Measurements from ENCODE around the gene FAM83F. TPM values are rescaled to one million over a fixed set of nuclear protein-coding genes. Genes with fewer than 3 reads are reported as not detected.

Gene FAM83F
- polyA plus RNA-seq, 1 donor = 10.7 TPM

DNA sequence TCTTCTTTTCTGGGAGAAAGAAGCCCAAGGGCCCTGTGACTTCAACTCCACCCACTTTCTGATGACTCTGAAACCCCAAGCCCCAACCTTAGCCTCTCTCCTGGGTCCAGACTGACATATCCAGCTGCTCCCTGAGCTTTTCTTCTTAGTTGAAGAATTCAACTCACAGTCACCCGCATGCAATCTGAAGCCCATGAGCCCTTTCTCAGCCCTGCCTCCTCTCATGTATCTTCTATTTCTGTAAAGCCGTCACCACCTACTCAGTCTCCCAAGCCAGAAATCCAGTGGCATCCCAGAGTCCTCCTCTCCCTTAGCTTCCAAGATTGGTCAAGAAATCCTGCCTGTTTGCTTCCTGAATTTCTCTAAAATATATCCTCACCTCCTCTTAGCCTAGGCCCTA is 41.7 kb upstream of the FAM83F start:
- H3K27me3 ChIP-seq (ENCODE audit: control insufficient read depth, insufficient read depth, low read length) = no peaks in the 10 kb centered on the region

DNA sequence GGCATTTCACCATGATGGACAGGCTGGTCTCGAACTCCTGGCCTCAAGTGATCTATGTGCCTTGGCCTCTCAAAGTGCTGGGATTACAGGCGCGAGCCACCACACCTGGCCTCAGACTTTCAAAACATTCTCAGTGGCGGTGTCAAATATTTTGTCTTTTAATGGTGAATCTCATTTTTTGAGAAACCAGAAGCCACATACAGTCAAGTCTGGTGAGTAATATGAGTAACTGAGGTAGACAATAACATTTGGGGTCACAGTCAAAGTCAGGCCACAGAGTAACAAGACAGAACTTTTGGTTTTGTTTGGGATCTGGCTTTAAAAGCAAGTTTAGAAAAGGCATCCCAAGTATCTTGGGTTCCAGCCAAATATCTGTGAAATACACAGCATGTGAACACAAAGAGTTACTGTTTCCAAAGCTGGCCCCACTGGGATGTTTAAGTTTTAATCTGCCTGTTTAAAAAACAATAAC is 40.1 kb upstream of the FAM83F start:
- Histone ChIP-seq H3K27me3 (ENCODE audit: control insufficient read depth, insufficient read depth, low read length) (no peaks in the 10 kb centered on the region), H3K9me3 (ENCODE audit: control insufficient read depth, low read depth, low read length) (no peaks in the 10 kb centered on the region), H3K4me3 (ENCODE audit: low read length) (no peak overlapping the region), H3K4me1 (ENCODE audit: control insufficient read depth, insufficient read depth, low read length) (peaks cover 13% of the 10 kb centered on the region), H3K27ac (ENCODE audit: low read length) (no peak overlapping the region), H3K36me3 (ENCODE audit: control insufficient read depth, insufficient read depth, low read length) (no peaks in the 10 kb centered on the region)
- WGBS (ENCODE audit: insufficient coverage, low lambda C conversion rate) = no CpG with 5 or more reads among the region's 4 CpGs
- no peak for DNase-seq

More for the DNA sequence above, 41.7 kb upstream of the FAM83F start:
- Histone ChIP-seq H3K4me3 (ENCODE audit: low read length) (no peak overlapping the region), H3K36me3 (ENCODE audit: control insufficient read depth, insufficient read depth, low read length) (no peaks in the 10 kb centered on the region), H3K4me1 (ENCODE audit: control insufficient read depth, insufficient read depth, low read length) (no peaks in the 10 kb centered on the region), H3K27ac (ENCODE audit: low read length) (no peak overlapping the region), H3K9me3 (ENCODE audit: control insufficient read depth, low read depth, low read length) (no peaks in the 10 kb centered on the region)
- DNase-seq = no peak
- no CpG with 5 or more reads among the region's 2 CpGs for WGBS (ENCODE audit: insufficient coverage, low lambda C conversion rate)

DNA sequence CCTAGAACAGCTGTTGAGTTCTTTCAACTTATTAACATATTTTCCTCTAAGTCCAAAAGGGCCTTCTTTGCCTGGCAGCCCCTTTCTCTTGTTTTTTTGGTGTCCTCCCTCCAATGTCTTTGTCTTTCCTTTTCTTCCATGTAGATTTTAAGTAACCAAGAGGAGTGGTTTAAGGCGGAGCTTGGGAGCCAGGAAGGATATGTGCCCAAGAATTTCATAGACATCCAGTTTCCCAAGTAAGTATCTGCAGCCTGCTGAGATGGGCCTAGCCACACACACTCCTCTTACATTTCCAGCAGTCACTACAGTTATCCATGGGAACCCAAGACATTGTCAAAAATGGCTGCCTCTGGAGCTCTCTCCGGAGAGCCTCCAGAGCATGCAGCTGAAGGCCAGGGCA is 39.1 kb upstream of the FAM83F start:
- Histone ChIP-seq H3K27ac (ENCODE audit: low read length) (no peak overlapping the region), H3K4me1 (ENCODE audit: control insufficient read depth, insufficient read depth, low read length) (peaks cover 15% of the 10 kb centered on the region), H3K27me3 (ENCODE audit: control insufficient read depth, insufficient read depth, low read length) (no peaks in the 10 kb centered on the region), H3K36me3 (ENCODE audit: control insufficient read depth, insufficient read depth, low read length) (no peaks in the 10 kb centered on the region), H3K9me3 (ENCODE audit: control insufficient read depth, low read depth, low read length) (no peaks in the 10 kb centered on the region), H3K4me3 (ENCODE audit: low read length) (no peak overlapping the region)
- no peak for DNase-seq
- WGBS (ENCODE audit: insufficient coverage, low lambda C conversion rate) = no CpG with 5 or more reads among the region's 2 CpGs

DNA sequence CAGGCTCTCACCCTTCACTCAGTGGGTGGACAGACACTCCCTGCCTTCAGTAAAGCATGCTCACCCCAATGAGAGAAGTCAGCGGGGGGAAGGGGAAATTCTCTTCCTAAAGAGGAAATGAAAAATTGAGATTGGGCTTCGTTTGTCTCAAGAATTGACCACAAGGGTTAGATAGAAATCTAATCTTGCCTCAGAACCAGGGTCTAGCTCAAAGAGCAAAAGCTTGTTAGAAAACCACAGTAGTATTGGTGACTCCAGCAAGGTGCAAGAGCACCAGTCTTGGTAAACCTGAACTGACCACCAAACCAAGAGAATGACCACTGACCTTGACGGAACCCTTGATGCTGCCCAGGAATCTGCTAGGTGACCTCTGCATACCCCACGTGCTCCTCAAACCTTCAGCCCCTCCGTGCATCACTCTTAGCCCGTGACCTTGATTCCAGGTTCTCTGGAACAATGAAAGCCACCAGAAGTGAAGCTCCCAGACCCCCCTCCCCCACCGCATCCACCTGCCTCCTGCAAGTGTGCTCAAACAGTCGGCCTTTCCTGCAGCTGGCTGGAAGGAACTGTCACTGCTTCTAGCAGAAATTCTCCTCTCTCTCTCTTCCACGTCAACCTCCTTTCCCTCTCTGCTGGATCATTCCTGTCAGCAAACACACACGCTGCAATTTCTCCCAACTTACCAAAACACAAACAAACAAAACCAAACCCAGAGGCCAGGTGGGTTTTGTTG is 37.7 kb upstream of the FAM83F start:
- 100% methylated on average over 1 of the region's 10 CpGs for WGBS (ENCODE audit: insufficient coverage, low lambda C conversion rate)
- DNase-seq = no peak
- H3K36me3 ChIP-seq (ENCODE audit: control insufficient read depth, insufficient read depth, low read length) = no peaks in the 10 kb centered on the region
- H3K9me3 ChIP-seq (ENCODE audit: control insufficient read depth, low read depth, low read length) = no peaks in the 10 kb centered on the region
- H3K27ac ChIP-seq (ENCODE audit: low read length) = no peak overlapping the region
- no peak overlapping the region for H3K4me3 ChIP-seq (ENCODE audit: low read length)
- peaks cover 15% of the 10 kb centered on the region for H3K4me1 ChIP-seq (ENCODE audit: control insufficient read depth, insufficient read depth, low read length)
- no peaks in the 10 kb centered on the region for H3K27me3 ChIP-seq (ENCODE audit: control insufficient read depth, insufficient read depth, low read length)

DNA sequence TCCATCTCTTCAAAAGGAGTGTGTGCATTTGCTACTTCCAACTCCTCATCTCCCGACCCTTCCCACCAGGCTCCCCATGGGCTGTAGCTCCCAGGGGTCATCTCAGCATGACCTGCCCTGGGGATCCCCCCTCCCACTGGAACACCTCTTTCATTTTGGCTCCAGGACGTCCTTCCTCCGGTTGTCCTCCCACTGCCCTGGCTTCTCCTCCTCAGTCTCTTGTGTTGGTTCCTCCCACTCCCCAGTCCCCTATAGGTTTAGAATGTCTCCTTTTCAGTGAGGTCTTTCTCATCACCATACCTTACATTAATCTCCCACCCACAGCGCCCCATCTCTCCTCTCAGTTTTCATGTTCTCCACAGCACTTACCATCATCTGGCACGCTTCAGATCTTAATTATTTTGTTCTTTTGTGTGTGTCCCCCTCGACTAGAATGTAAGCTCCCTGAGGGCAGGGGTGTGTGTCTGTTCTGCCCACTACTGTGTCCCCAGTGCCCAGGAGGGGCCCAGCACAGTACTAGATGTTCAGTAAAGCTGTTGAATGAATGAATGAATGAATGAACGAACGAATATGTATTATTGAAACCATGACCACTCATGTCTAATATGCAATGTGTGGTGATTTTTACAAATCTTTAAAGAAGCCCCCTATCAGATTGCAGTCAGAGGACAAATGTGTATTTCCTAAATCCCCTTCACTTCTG is 36.6 kb upstream of the FAM83F start:
- DNase-seq = no peak
- no peak overlapping the region for H3K27ac ChIP-seq (ENCODE audit: low read length)
- no peaks in the 10 kb centered on the region for H3K36me3 ChIP-seq (ENCODE audit: control insufficient read depth, insufficient read depth, low read length)
- 95% methylated on average over 2 of the region's 8 CpGs for WGBS (ENCODE audit: insufficient coverage, low lambda C conversion rate)
- no peaks in the 10 kb centered on the region for H3K9me3 ChIP-seq (ENCODE audit: control insufficient read depth, low read depth, low read length)
- H3K4me1 ChIP-seq (ENCODE audit: control insufficient read depth, insufficient read depth, low read length) = peaks cover 15% of the 10 kb centered on the region
- no peak overlapping the region for H3K4me3 ChIP-seq (ENCODE audit: low read length)
- no peaks in the 10 kb centered on the region for H3K27me3 ChIP-seq (ENCODE audit: control insufficient read depth, insufficient read depth, low read length)

DNA sequence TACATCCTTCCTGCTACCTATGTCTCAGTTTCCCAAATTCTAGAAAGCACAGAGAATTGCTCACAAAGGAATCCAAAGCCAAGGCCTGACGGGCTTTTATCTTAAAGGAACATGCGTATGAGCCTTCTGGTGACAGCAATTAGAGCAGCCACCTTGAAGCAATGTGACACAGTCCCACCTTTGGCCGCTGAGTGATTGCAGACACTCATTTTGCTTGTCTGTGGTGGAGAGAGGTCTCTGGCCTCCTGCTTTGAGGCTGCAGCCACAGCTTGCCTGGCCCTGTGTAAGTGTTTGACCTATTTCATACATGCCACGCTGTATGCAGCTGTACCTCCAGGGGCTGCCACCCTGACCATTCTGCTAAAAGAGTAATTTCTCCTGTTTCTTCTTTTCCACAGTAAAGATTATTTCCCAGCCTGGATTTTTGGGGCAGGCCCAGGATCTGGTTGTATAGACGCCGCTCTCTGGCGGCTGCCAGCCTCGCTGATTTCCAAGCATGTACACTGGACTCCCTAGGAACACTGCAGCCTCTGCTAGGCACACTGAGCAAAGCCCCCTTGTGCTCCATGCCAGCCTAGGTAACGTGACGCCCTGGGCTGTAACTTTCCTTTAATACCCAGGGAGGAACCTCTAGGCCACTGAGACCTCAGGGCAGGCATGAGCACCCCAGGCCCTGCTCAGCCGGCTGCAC is 35.7 kb upstream of the FAM83F start:
- H3K4me1 ChIP-seq (ENCODE audit: control insufficient read depth, insufficient read depth, low read length) = peaks cover 15% of the 10 kb centered on the region

DNA sequence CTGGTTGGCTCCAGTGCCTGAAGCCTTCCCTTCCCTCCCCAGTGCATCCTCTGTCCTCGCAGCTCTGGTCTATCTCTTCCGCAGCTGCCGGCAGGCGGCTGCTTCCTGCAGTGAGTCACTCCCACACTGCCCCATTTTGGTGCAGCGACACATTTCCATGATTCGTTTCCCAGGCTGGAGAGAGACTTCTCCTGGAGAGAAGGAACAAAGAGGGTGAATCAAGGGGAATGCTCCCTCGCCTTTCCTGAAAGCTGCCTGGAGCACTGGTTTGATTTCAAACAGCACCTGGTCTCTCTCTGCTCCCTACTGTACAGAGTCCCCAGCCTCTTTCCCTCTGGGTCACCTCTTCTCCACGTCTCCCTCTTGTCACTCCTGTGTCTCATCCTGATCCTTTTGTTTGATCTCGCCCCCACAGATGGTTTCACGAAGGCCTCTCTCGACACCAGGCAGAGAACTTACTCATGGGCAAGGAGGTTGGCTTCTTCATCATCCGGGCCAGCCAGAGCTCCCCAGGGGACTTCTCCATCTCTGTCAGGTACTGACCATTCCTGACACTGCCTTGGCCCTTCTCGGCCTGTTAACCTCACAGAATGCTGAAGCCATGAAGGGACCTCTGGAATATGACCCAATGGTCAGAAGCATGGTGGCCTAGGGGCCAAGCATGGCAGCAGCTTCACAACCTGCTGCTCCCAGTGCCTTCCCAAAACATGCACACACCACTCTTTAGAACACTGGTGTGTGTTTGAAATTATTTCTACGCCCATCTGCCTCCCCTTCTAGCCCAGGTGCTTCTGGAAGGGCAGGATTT is 34.9 kb upstream of the FAM83F start, which contains the start of gene TMA7B:
Gene TMA7B, plus strand, starts transcription at position 758 of the 808 bp plus-strand sequence. CDS start 3,978 bp downstream, outside the sequence.
- no peak within 1 kb of the TSS for H3K4me3 ChIP-seq (ENCODE audit: low read length)
- WGBS (ENCODE audit: insufficient coverage, low lambda C conversion rate) = no CpG with 5 or more reads among the region's 14 CpGs
- no peaks in the 10 kb centered on the region for H3K27me3 ChIP-seq (ENCODE audit: control insufficient read depth, insufficient read depth, low read length)
- no peaks in the 10 kb centered on the region for H3K36me3 ChIP-seq (ENCODE audit: control insufficient read depth, insufficient read depth, low read length)
- no peak within 1 kb of the TSS for H3K27ac ChIP-seq (ENCODE audit: low read length)
- no peaks in the 10 kb centered on the region for H3K9me3 ChIP-seq (ENCODE audit: control insufficient read depth, low read depth, low read length)
- DNase-seq = no peak
- peaks cover 15% of the 10 kb centered on the region for H3K4me1 ChIP-seq (ENCODE audit: control insufficient read depth, insufficient read depth, low read length)

More for the DNA sequence above, 35.7 kb upstream of the FAM83F start:
- Histone ChIP-seq H3K4me3 (ENCODE audit: low read length) (no peak overlapping the region), H3K9me3 (ENCODE audit: control insufficient read depth, low read depth, low read length) (no peaks in the 10 kb centered on the region), H3K36me3 (ENCODE audit: control insufficient read depth, insufficient read depth, low read length) (no peaks in the 10 kb centered on the region), H3K27me3 (ENCODE audit: control insufficient read depth, insufficient read depth, low read length) (no peaks in the 10 kb centered on the region), H3K27ac (ENCODE audit: low read length) (no peak overlapping the region)
- DNase-seq = peak; percentile 40 to 69
- WGBS (ENCODE audit: insufficient coverage, low lambda C conversion rate) = no CpG with 5 or more reads among the region's 11 CpGs

DNA sequence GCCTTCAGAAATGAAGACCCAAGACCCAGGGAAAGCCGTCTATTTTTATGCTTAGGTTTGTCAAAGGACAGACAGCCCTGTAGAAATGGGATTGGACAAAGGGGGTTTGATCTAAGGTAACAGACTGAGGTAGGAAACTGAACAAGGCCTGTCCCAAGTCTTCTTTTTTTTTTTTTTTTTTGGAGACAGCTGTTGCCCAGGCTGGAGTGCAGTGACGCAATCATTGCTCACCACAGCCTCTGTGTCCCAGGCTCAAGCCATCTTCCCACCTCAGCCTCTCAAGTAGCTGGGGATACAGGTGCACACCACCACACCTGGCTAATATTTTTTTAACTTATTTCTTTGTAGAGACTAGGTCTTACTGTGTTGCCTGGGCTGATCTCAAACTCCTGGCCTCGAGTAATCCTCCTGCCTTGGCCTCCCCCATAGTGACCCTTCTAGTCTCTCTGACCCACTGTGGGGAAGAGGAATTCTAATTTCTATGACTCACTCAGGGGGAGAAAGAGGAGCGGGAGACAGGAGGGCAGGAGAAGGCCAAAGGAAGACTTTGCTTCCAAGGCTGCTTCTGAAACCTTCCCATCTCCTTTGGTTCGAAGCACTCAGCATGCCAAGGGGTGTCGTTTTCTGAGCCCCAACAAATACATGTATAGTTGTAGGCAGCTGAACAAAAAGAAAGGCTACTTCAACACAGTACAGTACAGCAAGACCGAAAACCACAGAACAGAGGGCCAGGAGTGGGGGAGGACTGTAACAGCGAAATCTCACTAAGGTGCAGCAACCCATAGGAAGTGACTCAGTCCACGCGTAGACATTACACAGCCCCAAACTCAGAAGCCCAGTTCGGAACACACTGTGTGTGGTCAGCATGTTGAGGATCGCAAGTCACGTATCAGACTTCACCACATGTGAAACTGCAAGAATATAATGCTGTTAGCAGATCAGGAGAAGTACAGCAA is 33.7 kb upstream of the FAM83F start:
- no peaks in the 10 kb centered on the region for H3K27me3 ChIP-seq (ENCODE audit: control insufficient read depth, insufficient read depth, low read length)
- no peak overlapping the region for H3K27ac ChIP-seq (ENCODE audit: low read length)
- no peaks in the 10 kb centered on the region for H3K36me3 ChIP-seq (ENCODE audit: control insufficient read depth, insufficient read depth, low read length)
- H3K4me3 ChIP-seq (ENCODE audit: low read length) = no peak overlapping the region
- no peaks in the 10 kb centered on the region for H3K9me3 ChIP-seq (ENCODE audit: control insufficient read depth, low read depth, low read length)
- H3K4me1 ChIP-seq (ENCODE audit: control insufficient read depth, insufficient read depth, low read length) = peaks cover 17% of the 10 kb centered on the region
- DNase-seq = no peak
- WGBS (ENCODE audit: insufficient coverage, low lambda C conversion rate) = 100% methylated on average over 1 of the region's 13 CpGs

DNA sequence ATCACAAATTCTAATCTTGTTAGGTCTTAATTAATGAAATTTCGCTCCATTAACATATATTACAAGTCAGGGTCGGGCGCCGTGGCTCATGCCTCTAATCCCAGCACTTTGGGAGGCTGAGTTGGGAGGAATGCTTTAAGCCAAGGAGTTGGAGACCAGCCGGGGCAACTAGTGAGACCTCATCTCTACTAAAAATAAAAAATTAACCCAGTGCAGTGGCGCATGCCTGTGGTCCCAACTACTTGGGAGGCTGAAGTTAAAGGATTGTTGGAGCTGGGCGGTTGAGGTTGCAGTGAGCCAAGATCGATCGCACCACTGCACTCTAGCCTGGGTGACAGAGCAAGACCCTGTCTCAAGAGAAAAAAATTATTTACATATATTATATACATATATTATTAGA is 32.7 kb upstream of the FAM83F start:
- no peak overlapping the region for H3K27ac ChIP-seq (ENCODE audit: low read length)
- H3K4me3 ChIP-seq (ENCODE audit: low read length) = no peak overlapping the region
- H3K27me3 ChIP-seq (ENCODE audit: control insufficient read depth, insufficient read depth, low read length) = no peaks in the 10 kb centered on the region
- no peak for DNase-seq
- peaks cover 27% of the 10 kb centered on the region for H3K4me1 ChIP-seq (ENCODE audit: control insufficient read depth, insufficient read depth, low read length)
- no peaks in the 10 kb centered on the region for H3K9me3 ChIP-seq (ENCODE audit: control insufficient read depth, low read depth, low read length)
- no peaks in the 10 kb centered on the region for H3K36me3 ChIP-seq (ENCODE audit: control insufficient read depth, insufficient read depth, low read length)
- no CpG with 5 or more reads among the region's 9 CpGs for WGBS (ENCODE audit: insufficient coverage, low lambda C conversion rate)
